Activated naive CD4-positive, alpha-beta T cell treated with anti-CD3 and anti-CD28 coated beads, Interleukin-2, amount 50 U/mL, for 16 hours (primary cell): ENCODE results near the gene FBXO27.
"Not testable (repeated sequence)": the region's sequence is repeated elsewhere in the genome, so short reads cannot be mapped to it uniquely, and the experiment has no call there.

Source experiments
- DNase-seq: peaks from one replicate; pipeline ENCODE4 v3.0.0-alpha.2; 2020

The FBXO27 gene

GRCh38 chr19:39037194-39037593 lies 4.8 kb upstream of the FBXO27 start:
- DNase-seq = no peak

GRCh38 chr19:39036581-39036980 lies 4.2 kb upstream of the FBXO27 start:
- no peak for DNase-seq

- DNase-seq = peak; percentile 84
Observed at GRCh38 chr19:39031368-39032062, 834 bp downstream of the FBXO27 start.

DNA sequence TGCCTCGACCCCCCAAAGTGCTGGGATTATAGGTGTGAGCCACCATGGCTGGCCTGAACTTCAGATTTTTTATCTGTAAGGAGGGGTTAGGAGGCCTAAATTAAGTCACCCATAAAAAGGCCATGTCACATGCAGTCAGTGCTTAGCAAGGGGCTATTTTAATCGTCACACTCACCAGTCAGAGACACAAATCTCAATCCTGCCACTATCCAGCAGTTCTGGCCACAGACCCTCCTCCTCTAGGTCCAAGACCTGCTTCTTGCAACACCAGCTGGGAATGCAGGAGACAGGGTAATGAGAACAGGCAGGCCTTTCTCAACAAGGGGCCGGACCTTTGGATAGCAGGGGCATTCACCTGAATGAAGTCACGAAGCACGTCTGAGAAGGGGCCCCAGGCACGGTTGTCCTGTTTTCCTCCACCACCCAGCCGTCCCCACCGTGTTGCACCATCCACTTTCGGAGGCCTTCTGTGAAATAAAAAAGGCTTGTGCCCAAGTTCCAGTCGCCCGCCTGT lies 1.4 kb downstream of the FBXO27 start:
- no peak for DNase-seq

DNA sequence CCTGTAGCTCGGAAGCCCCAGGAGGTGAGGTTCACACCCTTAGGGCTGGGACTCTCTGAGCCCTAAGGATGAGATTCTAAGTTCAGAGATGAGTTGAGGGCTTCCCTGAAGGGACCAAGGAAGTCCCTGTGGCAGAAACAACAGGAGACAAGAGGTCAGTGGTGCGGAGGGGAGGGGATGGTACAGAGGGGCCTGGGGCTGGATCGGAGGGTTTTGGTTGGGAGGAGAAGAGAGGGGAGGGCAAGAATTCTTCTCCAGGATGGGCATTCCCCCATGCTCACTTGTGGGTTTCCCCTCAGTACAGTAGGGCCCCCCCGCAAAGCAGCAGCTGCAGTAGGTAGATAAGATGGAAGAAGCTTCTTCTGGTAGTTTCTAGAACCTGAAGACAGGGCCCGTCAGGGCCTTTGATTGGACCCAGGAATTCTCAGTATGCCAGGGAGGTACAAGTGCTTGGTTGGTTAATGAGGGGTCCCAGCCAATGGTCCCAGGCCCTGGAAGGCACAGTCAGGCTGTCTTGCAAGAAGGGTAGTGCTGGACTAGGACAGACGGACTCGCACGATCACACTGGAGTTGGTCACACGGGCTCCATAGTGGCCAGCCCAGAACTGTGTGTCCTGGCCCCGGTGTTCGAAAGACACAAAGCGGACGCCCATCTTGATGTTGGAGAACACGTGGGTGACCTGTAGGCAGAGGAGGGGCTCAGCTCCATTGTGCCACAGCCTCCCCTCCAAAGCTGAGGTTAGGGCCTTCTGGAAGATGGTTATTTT lies 7.3 kb downstream of the FBXO27 start:
- DNase-seq = no peak

DNA sequence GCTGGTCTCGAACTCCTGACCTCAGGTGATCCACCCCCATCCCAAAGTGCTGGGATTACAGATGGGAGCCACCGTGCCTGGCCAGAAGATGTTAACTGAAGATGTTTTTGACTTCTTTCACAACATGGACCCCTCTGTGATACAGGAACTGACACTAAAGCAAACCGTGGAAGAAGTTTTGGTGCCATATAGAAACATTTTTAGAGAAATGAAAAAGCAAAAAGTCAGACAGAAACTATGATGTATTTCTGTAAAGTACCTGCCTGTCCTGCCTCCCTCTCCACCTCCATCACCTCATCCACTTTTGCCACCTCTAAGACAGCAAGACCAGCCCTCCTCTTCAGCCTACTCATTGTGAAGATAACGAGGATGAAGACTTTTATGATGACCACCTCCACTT lies 11.3 kb downstream of the FBXO27 start:
- no peak for DNase-seq

GRCh38 chr19:39017646-39018045 lies 14.7 kb downstream of the FBXO27 start:
- no peak for DNase-seq

- no peak for DNase-seq
Observed at GRCh38 chr19:39017026-39017425, 15.3 kb downstream of the FBXO27 start.

DNA sequence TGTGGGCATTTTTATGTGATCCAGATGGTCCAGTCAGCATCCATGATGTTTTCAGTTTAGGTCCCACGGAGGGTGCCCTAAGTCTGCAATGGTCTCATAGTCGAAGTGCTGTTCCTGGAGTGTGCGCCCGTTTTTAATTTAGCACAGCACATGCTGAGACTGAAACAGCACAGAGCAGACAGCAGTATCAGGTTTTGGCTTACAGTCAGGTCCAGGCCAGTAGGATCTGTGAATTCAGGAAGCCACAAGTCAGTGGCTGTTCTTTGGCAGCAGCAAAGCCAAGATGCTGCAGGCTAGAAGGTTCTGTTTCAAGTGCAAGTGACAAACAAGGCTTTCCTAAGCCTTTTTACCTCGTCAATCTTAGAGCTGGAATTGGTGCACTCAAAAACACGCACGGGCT lies 18.3 kb downstream of the FBXO27 start:
- DNase-seq = no peak

- DNase-seq = no peak
Observed at GRCh38 chr19:39009001-39009400, 23.3 kb downstream of the FBXO27 start.

- no peak for DNase-seq
Observed at GRCh38 chr19:39008137-39008536, 24.2 kb downstream of the FBXO27 start.

DNA sequence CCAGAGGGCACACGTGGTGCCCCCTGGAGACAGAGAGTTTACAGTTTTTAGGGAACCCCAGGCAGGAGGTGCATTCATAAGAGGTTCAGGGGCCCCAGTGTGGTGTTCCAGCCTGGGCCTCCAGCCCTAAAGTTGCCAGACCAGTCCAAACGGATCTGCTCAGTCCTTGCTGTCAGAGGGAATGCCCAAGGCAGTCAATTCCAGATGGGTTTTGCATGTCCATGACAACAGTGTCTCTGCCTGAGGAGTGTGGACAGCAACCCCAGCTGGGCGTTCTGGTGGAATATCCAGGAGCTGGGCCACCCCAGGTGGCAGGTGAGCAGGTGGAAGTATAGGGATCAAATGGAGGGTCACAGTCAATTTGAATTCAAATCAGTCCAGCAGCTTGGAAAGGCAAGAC lies 25.3 kb downstream of the FBXO27 start:
- DNase-seq = no peak

- DNase-seq = no peak
Observed at GRCh38 chr19:39004403-39004802, 27.9 kb downstream of the FBXO27 start.

GRCh38 chr19:39003796-39004195 lies 28.6 kb downstream of the FBXO27 start:
- DNase-seq = no peak

DNA sequence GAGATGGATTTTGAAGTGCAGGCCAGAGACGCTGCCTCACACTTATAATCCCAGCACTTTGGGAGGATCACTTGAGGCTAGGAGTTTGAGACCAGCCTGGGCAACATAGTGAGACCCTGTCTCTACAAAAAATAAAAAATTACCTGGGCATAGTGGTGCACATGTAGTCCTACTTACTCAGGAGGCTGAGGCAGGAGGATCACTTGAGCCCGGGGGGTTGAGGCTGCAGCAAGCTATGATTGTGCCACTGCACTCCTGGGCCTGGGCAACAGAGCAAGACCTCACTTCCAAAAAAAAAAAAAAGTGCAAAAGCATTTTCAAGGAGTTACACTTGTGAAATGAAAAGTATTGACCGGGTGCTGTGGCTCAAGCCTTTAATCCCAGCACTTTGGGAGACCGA lies 29.2 kb downstream of the FBXO27 start:
- DNase-seq = no peak

GRCh38 chr19:39001041-39001440 lies 31.3 kb downstream of the FBXO27 start:
- no peak for DNase-seq

DNA sequence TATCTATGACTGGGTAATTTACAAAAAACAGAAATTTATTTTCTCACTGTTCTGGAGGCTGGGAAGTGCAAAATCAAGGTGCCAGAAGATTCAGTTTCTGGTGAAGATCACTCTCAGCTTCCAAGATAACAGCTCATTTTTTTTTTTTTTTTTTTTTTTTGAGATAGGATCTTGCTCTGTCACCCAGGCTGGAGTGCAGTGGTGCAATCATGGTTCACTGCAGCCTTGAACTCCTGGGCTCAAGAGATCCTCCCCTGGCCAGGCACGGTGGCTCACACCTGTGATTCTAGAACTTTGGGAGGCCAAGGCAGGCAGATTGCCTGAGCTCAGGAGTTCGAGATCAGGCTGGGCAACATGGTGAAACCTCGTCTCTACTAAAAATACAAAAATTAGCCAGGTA lies 34.8 kb downstream of the FBXO27 start:
- not testable (repeated sequence) for DNase-seq

- no peak for DNase-seq
Observed at GRCh38 chr19:38993271-38993670, 39.1 kb downstream of the FBXO27 start.

DNA sequence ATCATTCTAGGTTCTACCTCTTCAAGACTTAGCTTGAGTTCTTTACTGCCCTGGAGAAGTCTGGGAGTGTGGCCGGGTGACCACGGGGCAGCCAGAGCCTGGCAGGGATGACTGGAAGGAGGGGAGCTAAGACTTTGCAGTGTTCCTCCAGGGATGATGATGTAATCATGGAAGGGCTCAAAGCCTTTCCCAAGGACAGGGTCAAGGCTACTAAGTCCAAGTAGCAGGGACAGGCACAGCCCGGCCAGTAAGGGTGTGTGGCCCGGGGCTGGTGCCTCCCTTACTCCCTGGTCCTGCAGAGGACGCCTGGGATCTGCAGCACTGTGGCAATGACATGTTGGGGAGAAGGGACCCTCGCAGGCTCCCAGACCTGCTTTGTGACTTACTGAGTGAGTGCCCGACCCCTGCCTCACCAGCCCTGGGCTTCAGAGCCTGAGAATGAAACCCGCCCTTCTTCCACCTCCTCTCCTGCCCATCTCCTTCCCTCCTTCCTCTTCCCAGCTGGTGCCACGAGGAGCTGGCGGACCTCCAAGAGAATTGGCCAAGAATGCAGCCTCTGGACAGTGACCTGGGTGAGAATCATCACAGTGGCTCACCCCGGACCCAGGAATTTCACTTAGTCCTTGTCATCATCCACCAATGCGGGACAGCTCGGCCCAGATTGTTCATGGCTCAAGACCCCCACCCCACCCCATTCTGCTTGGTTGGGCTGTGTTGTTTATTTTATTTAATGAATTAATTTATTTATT lies 41.2 kb downstream of the FBXO27 start:
- no peak for DNase-seq

- not testable (repeated sequence) for DNase-seq
Observed at GRCh38 chr19:38989614-38990013, 42.7 kb downstream of the FBXO27 start.

GRCh38 chr19:38989066-38989605 lies 43.2 kb downstream of the FBXO27 start:
- no peak for DNase-seq

DNA sequence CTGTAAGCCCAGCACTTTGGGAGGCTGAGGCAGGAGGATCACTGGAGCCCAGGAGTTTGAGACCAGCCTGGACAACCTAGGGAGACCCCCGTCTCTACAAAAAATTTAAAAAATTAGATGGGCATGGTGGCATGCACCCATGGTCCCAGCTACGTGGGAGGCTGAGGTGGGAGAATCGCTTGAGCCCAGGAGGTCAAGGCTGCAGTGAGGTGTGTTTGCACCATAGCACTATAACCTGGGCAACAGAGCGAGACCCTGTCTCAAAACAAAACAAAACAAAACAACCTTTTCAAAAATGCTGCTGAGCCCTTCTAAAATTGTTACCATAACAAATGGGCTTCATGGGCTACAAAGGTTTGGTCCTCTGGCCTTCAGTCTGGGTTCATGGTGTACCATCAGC lies 43.7 kb downstream of the FBXO27 start:
- not testable (repeated sequence) for DNase-seq

DNA sequence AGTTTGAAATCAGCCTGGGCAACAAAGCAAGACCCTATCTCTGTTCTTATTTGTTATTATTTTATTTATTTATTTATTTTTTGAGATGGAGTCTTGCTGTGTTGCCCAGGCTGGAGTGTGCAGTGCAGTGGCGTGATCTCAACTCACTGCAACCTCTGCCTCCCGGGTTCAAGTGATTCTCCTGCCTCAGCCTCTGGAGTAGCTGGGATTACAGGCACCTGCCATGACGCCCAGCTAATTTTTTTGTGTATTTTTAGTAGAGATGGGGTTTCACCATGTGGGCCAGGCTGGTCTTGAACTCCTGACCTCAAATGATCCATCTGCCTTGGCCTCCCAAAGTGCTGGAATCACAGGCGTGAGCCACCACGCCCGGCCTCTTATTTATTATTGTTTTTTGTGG lies 44.6 kb downstream of the FBXO27 start:
- DNase-seq = not testable (repeated sequence)
